Inflammatory macrophage treated with lipopolysaccharide for 4 hours (primary cell): Measurements from ENCODE around the gene PHTF2.
"Not testable (repeated sequence)": the region's sequence is repeated elsewhere in the genome, so short reads cannot be mapped to it uniquely, and the experiment has no call there.

Source experiments
- DNase-seq: peaks from one replicate; pipeline ENCODE4 v3.0.0-alpha.2; 2020

The PHTF2 gene

GRCh38 chr7:77798394-77799077, at the start of gene PHTF2, which contains the start of gene TMEM60:
Gene PHTF2, plus strand, starts transcription at chr7:77798773.
Gene TMEM60, minus strand, starts transcription at chr7:77798434. Its CDS starts 4,061 bp downstream, at chr7:77794373.
- peak; percentile 100 for DNase-seq

- DNase-seq = peak; percentile 92
Measured at GRCh38 chr7:77752016-77752415, 46.6 kb upstream of the PHTF2 start.

- no peak for DNase-seq
Measured at GRCh38 chr7:77753173-77753572, 45.4 kb upstream of the PHTF2 start.

GRCh38 chr7:77757589-77757988, 41.0 kb upstream of the PHTF2 start:
- DNase-seq = peak; percentile 43

GRCh38 chr7:77759294-77759889, 39.2 kb upstream of the PHTF2 start:
- peak; percentile 67 for DNase-seq

GRCh38 chr7:77760809-77761453, 37.6 kb upstream of the PHTF2 start:
- no peak for DNase-seq

- peak; percentile 72 for DNase-seq
Measured at GRCh38 chr7:77765481-77765880, 33.1 kb upstream of the PHTF2 start.

- no peak for DNase-seq
Measured at GRCh38 chr7:77765906-77766800, 32.4 kb upstream of the PHTF2 start.

- no peak for DNase-seq
Measured at GRCh38 chr7:77766801-77767605, 31.6 kb upstream of the PHTF2 start.

GRCh38 chr7:77770316-77770715, 28.3 kb upstream of the PHTF2 start:
- no peak for DNase-seq

- no peak for DNase-seq
Measured at GRCh38 chr7:77771901-77772300, 26.7 kb upstream of the PHTF2 start.

GRCh38 chr7:77778535-77778934, 20.0 kb upstream of the PHTF2 start:
- no peak for DNase-seq

- DNase-seq = no peak
Measured at GRCh38 chr7:77782383-77782782, 16.2 kb upstream of the PHTF2 start.

- DNase-seq = no peak
Measured at GRCh38 chr7:77783111-77783510, 15.5 kb upstream of the PHTF2 start.

GRCh38 chr7:77783545-77783944, 15.0 kb upstream of the PHTF2 start:
- no peak for DNase-seq

- not testable (repeated sequence) for DNase-seq
Measured at GRCh38 chr7:77784426-77784825, 14.1 kb upstream of the PHTF2 start.

- no peak for DNase-seq
Measured at GRCh38 chr7:77786018-77786417, 12.6 kb upstream of the PHTF2 start.

- DNase-seq = no peak
Measured at GRCh38 chr7:77786741-77787140, 11.8 kb upstream of the PHTF2 start.

- DNase-seq = no peak
Measured at GRCh38 chr7:77788327-77788902, 10.2 kb upstream of the PHTF2 start.

- DNase-seq = no peak
Measured at GRCh38 chr7:77791336-77791735, 7.2 kb upstream of the PHTF2 start.

GRCh38 chr7:77791956-77792355, 6.6 kb upstream of the PHTF2 start:
- DNase-seq = no peak

GRCh38 chr7:77794000-77794399, 4.6 kb upstream of the PHTF2 start:
- DNase-seq = no peak
